Stimulated activated CD8-positive, alpha-beta memory T cell treated with anti-CD3 and anti-CD28 coated beads, Interleukin-7, amount 100 ng/mL, for 24 hours (primary cell): Measurements from ENCODE around the gene CNDP2.

Experiments
- DNase-seq: peaks from one replicate; pipeline ENCODE4 v3.0.0-alpha.2; 2020; ENCODE audit warnings: low read depth

CNDP2 gene

DNA sequence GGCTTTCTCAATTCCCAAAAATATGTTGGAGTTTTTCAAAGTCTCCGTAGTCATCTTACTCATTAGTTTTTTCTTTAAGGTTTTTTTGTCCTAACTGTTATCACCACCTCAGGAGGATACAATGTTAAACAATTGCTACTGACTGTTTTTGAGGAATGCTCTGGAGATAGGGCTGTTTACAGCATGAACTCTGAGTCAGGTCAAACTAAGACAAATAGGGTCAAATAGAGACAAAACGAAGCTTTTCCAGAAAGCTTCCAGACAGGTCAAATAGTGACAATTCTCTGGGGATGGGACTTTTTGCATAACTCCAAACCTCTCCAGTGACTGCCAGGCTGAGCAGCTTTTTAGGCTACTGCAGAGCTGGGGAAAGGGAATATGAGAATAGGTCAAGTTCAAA, 23.9 kb upstream of the CNDP2 start:
- no peak for DNase-seq

DNA sequence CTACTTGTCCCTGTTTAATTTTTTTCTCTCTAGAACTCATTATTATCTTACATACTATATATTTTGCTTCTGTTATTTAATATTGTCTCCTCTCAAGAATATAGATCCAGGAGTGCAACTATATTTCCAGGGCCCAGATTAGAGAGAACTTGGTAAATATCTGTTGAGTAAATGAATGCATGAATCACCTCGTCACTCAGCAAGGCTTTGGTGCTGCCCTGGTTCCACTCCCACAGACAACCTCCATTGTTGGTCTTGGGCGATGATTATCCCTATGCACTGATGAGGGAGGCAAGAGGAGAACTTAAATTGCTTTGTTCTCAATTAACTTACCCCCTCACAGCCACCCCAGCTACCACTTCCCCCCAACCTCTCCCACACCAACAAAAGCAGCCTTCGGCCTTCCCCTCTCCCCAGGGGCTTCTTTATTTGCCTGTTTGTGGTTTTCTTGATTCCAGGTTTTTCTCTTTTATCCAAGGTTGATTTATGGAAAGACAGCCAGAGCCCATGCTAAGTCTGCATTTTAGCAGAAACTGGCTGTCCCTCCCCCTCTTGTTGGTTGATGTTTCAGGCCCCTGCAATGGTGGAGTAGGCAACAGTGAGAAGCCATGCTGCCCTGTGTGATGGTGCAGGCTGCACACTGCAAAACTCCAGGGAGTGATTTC, 22.1 kb upstream of the CNDP2 start:
- DNase-seq: no peak

DNA sequence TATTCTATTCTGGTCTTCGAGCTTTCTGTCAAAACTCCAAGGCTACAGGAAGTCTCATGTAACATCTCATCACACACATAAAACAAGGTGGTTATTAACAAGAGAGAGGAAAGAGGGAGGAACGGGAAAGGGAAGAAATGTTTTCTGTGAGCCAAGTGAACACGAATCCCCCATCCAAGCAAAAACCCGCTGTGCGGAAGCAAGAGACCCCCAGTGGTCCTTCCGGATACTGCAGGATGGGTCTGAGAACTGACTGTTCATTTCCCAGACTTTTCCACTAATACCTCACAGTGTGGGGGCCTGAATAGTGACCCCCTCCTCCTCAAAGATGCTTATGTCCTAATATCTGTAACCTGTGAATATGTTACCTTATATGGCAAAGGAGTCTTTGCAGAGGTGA, 20.0 kb upstream of the CNDP2 start:
- DNase-seq: no peak

DNA sequence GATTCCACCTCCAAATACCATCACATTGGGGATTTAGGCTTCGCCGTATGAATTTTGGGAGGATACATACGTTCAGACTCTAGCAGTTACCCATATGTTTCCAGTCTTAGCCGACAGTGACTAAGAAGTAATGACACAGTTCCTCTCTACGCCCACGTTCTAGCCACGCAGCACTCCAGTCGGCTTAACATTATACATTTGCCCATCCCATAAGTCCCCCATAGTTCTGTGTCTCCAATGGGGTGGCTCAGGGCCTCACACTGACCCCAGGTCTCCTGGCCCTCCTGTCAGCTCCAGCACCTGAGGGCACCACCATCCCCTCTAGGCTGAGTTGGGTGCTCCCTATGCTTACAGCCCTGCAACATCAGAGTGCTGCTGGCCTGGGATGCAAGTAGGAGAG, 18.4 kb upstream of the CNDP2 start:
- DNase-seq: no peak

DNA sequence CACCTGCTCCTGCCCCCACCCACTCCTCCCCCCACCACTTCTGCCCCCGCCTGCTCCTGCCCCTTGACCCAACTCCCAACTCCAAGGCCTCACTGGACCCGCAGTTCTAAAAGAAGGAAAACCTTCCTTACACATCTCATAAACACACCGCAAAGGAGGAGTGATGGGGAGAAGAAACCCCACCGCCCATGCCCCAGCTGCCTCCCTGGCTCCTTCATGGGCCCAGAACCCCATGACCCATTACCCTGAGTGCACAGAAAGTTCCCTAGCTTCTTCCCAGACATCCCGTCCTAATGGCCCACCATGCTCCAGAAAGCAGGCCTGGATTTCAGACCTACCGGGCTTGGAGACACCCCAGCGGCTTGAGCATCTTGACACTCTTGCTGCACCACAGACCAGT, 17.8 kb upstream of the CNDP2 start:
- no peak for DNase-seq

DNA sequence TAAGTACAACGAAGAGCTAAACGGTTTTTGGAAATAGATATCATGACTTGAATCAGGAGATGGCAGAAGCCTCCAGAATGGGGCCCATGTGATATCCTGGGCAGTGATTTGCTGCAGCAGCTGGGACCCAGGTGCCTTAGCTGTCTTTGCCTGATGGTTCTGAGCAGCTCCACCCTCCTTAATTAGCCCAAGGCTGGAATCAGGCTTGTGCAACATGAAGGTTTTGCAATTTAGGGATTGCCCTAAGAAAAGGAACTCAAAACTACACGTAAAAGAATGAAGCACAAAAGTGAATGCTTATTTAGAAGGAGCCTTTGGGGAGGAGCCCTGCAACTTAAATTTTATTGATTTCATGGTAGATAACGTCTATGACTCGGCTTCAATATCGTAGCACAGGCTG, 17.3 kb upstream of the CNDP2 start:
- no peak for DNase-seq

DNA sequence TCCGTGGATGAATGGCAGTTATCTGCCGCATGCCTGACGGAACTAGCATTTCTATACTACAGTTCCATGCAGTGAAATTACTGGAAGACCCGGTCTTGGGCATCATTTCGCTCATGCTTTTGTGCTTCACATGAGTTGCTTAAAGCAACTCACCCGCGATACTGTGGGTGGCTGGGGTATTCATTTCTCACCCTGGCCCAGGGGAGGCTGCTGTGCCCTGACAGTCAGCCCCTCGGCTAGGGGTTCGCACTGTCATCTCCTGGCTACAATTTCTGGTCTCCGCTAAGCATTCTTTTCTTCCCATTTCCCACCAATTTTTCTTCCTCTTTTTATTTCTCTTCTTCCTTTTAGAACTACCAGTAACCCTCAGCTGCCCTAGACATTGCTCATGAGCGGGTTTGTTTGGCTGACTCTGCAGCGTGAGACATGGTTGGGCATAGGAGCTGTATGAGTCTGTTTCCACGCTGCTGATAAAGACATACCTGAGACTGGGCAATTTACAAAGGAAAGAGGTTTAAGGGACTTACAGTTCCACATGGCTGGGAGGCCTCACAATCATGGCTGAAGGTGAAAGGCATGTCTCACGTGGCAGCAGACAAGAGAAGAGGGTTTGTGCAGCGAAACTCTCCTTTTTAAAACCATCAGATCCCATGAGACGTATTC, 16.5 kb upstream of the CNDP2 start:
- DNase-seq: no peak

DNA sequence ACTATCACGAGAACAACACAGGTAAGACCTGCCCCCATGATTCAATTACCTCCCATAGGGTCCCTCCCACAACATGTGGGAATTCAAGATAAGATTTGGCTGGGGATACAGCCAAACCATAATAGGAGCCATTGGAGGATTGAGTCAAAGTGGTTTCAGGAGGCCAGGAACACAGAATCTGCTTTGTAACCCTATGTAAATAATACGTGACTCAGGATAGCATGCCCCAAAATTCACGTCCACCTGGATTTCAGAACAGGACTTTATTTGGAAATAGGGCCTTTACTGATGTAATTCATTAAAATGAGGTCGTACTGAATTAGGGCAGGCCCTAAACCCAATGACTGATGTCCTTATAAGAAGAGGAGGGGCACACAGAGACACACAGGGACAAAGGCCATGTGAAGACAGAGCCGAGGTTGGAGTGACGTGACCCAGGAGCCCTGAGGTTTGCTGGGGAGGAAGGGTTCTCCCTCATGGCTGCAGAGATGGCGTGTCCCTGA, 16.0 kb upstream of the CNDP2 start:
- no peak for DNase-seq

DNA sequence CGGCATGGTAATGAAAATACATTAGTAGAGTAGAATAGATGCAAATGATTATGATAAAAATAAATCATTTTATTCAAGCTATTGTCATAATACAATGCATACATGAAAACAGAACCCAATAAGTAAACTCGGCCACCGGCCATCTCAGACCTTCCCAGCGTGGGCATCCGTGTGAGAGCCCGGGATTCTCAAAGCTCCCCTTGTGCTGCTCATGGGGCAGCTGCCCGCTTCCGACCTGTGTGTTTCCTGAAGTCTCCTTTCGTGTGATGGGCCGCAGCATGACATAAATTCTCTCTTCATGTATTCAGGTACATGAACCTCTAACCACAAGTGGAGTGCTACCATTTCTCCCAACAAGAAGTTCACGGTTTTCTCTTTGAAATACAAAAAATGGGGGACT, 13.5 kb upstream of the CNDP2 start:
- DNase-seq: no peak

DNA sequence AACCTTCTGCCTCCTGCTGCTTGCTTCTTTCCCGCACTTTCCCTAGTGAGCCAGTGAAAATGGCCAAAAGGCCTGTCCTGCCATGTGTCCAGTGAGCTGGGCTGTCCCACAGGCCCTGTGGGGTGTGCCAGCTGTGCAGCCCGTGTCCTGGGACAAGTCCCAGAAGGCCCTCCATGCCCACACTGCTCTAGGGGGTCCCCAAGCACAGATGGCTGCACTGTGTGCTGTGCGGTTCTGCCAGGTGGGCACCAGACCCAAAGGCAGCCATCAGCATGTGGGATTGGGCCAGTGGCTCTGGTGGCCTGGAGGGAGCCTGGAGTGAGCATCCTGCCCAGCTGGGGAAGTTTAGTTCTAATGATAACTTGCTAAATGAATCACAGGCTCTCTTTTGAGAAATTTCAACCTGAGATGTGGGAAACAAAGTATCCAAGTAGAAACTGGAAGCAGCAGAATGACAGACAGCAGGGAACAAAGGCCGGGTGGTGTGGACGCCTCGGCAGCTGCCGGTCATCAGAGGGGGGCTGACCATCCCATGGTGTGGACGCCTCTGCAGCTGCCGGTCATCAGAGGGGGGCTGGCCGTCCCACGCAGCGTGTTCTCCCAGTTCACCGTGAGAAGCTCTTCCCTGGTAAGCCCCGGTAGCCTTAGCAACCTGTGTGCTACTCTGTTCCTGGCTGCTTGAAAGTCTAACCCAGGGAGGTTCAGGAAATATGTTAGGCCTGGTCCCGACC, 9.9 kb upstream of the CNDP2 start:
- DNase-seq: no peak

DNA sequence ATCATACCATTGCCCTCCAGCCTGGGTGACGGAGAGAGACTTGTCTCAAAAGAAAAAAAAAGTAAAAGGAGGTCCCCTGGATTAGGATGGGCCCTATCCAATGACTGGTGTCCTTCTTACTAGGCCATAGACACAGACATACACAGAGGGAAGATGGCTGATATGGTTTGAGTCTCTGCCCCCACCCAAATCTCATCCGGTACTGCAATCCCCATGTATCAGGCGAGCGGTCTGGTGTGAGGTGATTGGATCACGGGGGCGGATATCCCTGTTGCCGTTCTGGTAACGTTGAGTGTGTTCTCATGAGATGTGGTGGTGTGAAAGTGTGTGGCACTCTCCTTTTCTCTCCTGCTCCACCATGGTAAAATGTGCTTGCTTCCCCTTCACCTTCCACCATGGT, 7.8 kb upstream of the CNDP2 start:
- DNase-seq: no peak

DNA sequence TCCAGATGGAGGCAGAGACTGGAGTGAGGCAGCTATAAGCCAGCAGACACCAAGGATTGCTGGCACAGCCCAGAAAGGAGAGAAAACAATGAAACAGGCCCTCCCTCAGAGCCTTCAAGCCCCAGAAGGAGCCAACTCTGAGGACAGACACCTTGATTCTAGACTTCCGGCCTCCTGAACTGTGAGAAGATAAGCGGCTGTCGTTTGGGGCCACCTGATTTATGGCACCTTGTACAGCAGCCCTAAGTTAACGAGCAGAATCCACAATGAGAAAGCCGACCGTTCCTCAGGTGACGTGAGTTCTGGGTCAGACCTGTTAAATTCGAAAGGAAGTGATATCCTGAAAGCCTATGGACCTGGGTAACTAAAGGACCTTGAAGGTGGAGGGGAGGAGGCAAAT, 7.3 kb upstream of the CNDP2 start:
- DNase-seq: no peak

DNA sequence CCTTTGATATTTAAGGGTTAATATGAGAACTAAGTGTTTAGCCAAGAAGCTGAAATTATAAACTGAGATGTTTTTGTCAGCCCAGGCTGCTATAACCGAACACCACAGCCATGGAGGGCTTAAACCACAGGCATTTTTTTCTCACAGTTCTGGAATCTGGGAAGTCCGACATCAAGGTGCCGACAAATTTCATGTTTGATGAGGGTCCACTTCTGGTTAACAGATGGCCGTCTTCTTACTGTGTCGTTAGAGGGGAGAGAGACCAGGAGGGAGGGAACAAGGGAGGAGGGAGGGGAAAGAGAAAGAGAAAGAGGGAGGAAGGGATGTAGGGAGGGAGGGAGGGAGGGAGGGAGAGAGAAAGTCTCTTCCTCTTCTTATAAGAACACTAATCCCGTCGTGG, 6.5 kb upstream of the CNDP2 start:
- DNase-seq: no peak

DNA sequence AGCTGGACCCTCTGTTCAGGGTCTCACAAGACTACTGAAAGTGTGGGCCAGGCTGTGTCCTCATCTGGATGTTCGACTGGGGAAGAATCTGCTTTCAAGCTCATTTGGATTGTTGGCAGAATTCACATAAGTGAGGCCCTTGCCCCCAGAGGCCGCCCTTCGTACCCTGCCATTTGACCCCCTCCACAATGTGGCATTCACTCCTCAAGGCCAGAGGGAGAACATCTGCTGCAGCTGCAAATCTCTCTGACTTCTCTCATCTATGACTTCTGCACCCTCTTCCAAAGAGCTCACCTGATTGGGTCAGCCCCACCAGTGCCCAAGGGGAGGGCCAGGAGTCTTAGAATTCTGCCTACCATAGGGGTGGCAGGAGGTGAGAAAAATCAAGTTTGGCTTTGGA, 3.9 kb upstream of the CNDP2 start:
- DNase-seq: no peak

DNA sequence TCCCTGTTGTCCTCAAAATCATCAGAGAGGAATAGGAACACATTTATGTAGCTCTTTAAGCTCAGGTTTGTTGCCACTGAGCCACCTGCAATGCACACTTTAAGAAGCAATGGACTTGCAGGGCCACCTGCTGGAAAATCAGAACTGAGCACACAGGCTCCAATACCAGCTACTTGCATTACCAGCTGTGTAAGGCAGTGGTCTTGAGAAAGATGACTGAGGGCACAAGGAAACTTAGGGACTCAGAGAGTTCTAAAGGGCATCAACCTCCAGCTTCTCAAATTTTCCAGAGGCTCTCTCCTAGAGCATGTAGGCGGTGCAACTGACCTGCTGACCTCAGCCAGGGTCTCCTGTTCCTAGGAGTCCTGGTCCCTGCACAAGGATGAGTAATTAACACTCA, 2.5 kb upstream of the CNDP2 start:
- DNase-seq: no peak

DNA sequence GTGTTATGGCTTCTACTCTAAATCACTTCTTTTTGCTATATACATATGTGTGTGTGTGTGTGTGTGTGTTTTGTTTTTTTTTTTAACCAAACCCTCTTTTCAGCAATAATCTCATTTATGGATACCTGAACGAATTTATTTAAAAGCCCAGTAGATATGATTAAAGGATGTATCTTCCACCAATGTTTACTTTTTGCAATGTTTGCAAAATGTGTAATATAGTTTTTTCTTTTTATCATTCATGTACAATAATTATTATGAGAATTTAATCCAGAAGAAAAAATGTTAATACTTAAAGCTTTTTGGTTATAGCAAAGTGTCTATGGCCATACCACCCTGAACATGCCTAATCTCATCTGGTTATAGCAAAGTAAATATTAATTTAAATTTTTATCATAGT, 1.6 kb upstream of the CNDP2 start:
- no peak for DNase-seq

DNA sequence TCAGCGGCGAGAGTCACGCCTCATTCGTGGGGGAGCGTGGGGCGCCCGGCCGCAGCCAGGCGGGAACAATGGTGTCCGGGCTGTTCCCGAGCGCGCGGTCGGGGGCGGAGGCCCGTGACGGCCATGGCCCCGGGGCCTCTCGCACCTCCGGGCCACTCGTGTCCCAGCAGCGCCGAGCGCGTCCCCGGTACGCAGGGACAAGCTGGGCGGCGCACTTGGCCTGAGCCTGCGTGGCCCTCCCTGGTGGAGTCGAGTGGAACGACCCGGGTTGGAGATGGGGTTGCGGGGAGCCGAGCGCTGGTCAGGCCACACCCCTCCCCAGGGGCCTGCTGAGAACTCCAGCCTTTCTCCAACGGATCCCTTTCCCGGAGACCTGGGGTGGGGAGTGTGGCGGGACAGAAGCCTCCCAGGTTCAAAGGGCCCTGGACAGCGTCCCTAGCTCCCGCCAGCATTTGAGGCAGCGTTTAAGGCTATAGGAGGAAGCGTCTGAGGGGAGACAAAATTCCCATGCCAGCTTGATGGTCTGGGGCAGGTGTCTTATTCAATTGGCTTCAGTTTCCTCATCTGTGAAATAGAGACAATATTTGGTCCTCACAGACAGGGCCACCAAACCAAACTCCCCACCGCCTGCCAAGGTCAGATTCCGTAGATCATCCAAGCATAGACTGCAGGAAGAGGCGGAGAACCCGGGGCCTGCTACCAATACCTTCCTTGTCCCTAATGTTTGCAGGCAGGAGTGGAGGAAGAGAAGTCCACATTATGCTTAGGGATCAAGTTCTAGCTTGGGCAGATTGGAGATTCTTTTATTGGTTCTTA, 553 bp downstream of the CNDP2 start:
- no peak for DNase-seq

DNA sequence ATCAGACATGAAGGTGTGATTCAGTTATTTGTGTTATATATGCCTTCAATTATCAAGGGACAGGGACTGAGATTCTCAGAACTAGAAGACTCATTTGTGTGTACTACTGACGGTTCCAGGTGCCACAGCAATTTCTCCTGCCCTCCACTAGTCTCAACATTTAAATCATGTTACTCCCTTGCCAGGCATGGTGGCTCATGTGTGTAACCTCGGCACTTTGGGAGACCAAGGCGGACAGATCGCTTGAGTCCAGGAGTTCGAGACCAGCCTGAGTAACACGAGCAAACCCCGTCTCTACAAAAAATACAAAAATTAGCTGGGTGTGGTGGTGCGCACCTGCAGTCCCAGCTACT, 1.1 kb downstream of the CNDP2 start:
- no peak for DNase-seq

DNA sequence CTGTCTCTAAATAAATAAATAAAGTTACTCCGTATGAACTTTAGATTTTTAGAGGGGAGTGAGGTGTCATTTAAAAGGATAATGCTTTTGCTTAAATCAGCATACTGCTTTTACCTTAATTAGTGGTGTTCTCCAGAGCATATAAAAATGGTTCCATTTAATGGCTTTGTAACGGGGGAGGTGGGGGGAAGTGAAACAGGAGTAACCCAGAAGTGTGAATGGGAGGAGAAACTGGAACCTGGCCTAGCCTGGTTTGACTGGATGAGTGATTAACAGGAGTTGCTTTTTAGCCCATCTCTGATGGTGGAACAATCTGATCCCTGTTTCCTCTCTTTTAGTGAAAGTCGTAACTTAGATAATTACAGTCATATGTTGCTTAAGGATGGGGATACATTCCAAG, 1.6 kb downstream of the CNDP2 start:
- no peak for DNase-seq

DNA sequence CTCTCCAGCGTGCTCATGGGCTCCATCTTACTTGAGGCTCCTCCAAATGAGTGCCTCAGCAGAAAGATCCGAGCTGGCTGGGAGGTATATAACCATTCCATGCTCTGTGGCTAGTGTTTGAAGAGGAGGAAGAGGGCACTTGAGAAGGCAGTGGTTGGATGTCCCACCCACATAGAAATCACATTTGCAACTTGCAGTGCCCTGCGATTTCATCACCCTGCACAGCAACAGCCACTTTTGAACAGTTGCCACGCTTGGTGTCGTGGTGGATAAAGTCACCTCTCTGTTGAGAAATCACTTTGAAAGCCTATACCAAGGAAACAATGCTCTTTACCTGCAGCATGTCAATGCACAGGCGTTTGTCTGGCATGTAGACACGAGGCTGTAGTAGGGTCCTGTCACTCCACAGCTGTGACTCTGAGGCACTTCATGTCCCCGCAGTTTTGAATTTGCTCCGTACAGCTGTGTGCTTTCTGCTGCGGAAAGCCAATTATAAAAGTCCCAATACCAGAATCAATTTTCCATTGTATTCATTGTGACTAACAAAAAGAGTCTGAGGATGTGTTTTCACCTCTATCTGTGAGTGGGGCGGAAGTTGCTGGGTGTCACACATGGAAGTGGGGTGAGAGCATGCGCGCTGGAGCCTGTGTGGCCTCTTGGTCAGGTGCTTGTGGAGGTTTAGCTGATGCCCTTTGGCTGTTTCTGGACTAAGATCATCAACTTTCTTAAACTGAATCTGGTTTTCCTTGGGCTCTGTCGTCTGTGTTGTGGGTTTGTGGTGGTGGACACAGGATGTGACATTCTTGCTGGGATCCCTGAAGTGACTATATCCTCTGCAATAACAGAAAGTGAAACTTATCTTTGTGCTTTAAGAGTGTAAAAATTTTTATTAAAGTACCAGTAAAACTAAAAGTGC, 2.8 kb downstream of the CNDP2 start:
- peak; percentile 61 for DNase-seq

DNA sequence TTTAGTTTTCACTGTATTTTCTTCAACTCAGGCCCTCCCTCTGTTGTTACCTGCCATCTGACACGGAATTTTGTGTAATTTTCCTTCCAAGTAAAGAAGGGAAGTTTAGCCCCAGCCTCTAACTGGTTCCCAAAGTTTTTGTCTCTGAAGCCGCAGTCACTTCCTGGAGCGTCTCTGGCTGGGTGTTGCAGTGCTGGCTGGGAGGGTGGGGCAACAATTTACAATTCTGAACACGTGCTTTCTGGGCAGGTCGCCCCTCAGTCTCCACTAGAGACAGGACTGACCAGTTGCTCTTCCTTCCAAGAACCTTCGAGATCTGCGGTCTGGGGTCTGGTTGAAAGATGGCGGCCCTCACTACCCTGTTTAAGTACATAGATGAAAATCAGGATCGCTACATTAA, 3.5 kb downstream of the CNDP2 start:
- no peak for DNase-seq

DNA sequence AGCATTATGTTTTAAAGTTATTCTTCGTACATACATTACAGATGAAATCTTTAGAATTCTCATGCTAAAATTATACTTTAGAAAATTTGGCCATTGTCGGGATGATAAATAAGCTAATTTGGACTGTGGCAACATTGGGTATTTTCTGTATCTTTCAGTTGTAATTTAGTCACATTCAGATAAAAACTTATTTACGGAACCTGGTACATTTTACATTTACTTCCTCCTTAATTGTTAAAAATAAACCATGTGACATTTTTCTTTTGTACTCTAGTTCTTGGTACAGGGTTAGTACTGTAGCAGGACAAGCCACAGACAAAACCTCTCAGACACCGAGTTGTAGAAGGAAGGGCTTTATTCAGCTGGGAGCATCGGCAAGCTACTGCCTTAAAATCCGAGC, 4.2 kb downstream of the CNDP2 start:
- DNase-seq: no peak
